ENCODE results near the gene GPD1L. TPM values are rescaled to one million over a fixed set of nuclear protein-coding genes. Genes with fewer than 3 reads are reported as not detected.

Gene GPD1L
- total RNA-seq = 13.7 and 15.4 TPM in 2 replicates

DNA sequence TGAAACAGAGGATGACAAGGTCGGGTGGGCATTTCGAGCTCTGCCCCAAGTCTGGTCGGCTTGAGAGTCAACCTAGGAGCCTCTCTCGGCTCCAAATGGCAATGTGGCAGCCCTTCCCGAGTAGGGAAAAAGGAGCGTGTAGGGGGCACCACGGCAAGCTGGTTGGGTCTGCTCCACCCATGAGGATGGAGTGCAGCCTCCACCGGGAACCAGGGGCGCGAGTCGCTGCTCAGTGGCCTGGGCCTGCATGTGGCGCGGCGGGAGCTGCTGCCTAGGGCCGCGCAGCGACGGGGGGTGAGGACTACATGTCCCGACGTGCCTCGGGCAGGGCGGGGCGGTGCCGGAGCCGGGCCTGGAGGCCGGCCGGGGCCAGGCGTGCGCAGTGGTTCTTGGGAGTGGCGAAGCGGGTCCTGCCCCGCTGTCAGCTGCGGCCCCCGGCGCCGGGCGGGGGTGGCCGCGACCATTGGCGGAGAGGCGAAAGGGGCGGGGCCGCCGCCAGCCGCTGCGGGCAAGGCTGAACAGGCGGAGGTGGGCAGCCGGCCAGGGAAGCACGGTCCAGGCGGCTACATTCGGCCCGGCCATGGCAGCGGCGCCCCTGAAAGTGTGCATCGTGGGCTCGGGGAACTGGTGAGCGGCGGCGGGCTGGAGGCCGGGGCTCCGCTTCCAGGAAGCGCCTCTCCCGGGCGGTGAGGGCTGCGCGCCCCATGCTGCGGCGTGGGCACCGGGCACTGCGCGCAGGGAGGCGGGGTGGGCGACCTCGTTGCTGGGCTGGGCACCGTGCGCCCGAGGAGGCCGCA is at the start of gene GPD1L:
Gene GPD1L (plus strand): TSS at position 489 of the 797 bp plus-strand sequence. CDS start 92 bp downstream, at position 581.

Other genes starting within 250 kb of the GPD1L start
- gene OSBPL10, start 125.4 kb upstream of the GPD1L start, total RNA-seq = 9.2 and 12.3 TPM in 2 replicates
- gene ZNF860, start 124.9 kb upstream of the GPD1L start, total RNA-seq = 0.87 and 1.5 TPM in 2 replicates
- 2.2 and 2.3 TPM in 2 replicates for gene CMTM8, start 132.1 kb downstream of the GPD1L start, total RNA-seq